Stimulated activated CD8-positive, alpha-beta memory T cell treated with anti-CD3 and anti-CD28 coated beads, Interleukin-4, amount 100 ng/mL, for 48 hours (primary cell): Measurements from ENCODE around the gene FTO.

Source experiments
- DNase-seq: peaks from one replicate; pipeline ENCODE4 v3.0.0-alpha.2; 2020

The FTO gene

DNA sequence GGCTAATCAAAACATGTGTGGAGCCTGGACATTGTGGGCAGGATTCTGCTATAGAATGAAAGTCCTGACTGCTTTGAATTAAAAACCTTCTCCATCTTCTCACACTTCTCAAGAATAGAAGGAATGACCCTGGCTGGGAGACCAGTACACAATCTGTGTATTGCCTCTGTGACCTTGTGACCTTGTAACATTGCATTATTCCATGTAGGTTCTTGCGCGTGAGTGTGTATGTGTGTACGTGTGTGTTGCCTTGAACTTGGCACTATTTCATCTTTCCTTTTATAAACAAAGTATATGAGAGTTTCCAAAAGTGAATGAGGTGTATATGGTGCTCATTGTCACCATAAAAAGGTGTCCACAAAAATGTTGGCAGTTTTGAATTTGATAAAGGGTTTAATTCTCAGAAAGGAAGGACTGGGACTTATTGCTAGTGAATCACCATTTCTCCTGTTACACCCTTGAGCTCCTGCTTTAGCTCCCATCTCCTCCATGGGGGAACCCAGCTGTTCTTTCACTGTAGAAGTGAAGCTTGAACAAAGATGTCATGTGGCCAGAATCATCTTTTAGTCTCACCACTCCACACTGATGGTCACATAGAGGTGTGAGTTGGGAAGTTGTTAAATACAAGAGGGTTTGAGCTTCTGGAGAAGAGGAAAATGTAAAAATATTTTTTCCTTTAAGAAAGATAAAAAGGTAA is 244.9 kb downstream of the FTO start:
- DNase-seq: no peak

DNA sequence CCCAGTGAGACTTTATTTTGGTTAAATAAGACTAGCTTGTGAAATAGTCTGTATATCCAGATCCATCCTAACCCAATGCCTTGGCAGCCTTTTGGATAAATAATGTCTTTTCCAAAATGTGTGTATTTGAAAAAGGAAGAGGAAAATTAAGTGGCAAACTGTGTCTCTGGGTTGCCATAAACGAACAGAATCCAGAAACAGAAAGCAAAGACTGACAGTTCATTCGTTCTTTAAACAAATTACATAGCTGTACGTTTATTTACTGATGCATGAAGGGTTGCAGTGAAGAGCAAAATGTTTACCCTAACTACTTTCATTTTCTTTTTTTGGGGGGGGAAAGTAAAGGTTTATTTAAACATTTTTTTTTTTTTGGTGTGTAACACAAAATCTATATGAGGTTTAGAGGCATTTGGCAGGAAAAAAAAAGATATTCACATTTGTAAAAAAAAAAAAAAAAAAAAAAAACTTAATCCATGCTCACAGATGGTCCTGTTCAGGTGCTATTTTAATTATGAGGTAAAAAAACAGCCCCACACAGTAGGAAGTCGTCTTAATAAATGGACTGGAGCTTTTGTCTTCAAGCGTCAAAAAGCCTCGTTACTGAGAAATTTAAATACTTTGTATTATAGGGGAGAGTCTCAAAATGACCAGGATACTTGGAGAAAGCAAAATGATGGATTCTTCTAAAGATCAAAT is 245.9 kb downstream of the FTO start:
- no peak for DNase-seq

DNA sequence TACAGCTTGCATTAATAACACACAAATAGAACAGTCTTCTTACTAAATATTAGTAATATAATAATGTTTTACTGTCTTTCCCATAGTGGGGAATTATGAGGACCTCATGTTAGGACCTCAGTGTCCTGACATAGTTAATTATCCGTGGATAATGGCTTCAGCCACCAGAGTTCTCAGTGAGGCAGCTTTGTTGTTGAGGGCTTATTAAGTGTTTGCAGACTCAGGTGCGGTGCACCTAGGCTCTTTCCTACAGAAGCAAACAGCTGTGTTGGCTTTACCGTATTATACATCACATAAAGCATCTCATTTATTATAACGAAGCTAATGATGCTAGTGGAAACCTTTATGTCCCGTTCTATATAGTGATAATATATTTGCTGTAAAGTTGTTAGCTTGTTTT is 246.7 kb downstream of the FTO start:
- no peak for DNase-seq

DNA sequence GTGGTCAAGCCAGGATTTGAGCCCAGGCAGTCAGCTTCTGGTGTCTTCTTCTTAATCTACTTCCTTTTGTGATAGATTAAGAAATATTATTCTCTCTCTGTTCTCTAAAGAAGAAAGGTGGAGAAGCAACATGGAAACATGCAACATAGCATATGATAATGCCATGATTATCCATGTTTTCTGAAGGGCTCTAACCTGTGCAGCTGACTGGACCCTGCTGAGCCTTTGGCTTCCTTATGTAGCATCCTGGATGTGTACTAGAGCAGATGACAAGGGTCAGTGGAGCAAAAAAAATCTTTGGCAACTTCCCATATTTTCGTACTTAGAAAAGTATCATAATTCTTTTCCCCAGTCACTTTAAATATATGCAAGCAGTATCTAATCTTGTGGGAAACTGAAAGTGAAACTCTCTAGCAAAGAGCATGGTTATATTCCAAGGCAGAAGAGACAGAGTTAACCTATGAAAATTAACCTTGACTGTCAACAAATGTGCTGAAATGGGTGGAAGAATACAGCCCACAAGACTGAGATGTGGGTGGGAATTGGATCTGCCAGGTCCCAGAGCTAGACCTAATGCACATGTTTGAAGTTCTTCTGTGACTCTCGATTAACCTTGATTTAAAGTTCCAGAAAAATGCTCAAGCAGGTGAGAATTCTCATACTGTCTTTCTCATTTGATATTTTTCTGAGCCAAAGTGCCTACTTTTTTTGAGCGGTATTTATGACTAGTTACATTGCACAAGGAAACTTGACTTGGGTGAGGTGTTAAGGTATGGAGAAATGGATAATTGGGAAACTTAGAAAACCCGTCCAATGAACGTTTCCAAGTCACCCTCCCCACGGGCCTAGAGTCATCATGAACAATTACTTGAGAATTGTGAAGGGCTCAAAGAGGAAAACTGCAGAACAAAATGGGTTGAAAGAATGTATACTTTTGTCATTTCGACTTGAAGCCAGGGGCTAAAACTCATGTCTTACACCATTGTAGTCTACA is 248.6 kb downstream of the FTO start:
- no peak for DNase-seq

DNA sequence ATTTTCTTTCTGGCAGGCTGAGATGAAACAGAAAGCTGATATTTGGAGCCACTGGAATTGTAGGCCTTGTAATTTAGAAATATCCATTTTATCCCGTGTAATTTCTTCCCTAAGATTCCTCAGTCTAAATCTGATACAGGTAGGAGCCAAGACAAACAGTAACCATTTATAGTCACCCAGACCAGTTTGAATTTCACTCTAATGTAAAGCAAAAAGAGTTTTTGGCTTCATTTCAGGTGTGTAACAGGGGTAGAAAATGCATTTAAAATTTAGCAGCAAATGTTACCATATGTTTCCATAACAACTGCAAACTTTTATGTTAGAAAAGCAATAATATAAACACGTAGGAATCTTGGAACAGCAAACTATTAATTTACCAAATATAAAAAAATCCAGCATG is 249.4 kb downstream of the FTO start:
- DNase-seq: no peak

DNA sequence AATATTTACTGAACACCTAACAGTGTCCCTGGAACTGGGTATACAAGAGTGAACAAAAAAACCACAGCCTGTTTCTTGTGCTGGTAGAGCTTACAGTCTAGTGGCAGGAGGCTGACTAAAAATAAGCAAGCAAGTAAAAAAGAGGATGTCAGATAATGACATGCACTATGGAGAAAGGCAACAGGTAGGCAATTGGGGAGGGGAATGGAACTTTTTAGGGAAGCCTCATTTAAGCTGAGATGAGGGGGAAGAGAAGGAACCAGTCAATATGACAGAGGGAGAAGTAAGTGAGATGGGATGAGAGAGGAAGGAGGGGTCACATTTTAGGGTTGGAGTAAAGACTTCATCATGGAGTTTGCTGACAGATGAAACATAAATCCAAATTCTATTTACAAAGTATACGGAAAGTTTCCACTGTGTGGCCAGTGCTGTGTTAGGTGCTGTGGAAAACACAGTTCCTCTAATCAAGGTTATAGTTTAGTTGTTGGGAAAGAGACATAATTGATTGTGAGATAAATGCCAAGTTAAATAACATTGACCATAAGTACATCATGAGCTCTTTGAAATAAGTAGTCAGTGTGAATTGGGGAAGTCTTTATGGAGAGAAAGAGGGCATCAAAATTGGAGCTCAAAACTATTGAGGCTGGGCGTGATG is 251.4 kb downstream of the FTO start:
- no peak for DNase-seq

DNA sequence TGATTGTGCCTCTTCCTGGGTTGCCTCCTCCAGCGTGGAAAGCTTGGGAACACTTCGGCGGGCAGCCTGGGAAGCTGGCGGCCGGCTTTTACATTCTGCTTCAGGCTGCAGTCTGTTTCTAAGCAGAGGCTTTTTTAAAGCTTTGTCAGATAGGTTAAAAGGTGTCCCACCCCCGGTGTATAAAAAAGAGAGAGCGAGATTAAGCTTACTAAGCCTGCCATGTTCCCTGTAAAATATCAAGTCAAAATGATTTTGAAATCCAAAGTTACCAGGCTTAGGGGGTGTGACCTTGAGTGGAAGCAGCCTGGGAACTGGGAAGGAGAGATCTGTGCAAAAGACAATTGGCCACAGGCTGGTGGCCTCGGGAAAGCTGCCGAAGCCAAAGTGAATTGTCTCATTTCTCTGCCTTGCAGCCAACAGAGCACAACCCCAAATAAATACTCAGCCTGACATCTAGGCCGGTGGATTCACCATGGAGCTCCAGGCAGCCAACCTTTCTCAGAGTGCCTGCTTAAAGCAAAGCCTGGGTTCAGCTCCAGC is 254.5 kb downstream of the FTO start:
- DNase-seq: no peak

DNA sequence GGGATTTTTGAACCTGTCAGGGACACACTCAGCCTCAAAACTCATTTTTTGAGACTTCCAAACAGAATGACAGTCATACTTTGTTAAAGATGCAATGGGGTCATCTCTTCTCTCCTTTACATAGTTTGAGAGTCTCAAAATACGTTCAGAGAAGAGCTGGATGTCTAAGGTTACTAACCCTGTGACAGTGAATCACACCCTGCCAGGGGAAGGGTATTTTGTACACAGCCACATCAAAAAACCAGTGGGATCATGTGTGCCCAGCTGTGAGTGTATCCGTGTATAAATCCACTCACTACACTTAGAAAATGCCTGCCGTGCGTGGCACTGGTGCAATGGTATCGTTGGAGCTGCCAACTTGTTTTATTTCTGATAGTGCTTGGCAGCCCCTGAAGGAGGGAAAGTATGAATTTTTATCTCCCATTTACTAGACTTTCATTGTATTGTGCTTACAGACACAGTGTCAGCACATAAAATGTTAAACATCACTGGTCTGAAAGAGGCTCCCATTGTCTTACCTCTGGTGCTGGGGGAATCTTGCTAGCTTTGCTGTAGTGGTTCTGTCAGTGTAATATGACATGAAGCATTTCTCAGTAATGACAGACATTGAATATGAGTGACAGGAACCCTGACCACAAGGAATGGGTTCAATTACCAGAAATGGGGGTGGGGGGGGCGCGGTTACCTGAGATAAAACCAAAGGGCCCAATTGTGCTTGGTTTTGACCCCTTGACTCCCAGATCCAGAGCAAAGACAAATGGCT is 256.3 kb downstream of the FTO start:
- DNase-seq: no peak

DNA sequence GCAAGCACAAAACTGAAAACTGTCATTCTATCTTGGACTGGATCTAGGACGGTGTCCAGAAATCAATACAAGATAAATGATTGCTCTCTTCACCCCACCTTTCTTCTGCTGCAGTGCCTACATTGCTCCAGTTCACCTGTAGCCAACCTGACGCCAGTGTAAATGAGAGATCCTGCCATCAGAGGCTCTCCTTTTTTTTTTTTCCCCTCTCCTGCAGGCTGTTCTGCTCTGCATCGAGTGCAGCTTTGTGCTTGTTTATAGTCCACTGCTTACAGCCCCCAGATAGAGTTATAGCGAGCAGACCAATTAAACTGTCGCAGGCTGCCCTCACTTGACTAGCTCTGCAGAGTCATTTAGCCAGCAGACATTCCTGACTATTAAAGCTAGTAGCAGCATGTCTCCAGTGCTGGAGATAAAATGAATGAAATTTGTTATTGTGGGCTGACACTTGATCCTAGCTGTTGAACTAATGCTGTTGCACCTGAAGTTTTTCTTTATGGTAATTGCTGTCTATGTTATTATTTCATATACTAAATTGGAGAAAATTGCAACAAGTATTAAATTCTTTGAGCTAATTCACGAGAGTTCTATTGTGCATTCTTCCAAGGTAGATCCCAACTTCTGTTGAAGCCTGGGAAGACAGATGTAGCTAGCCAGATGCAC is 257.1 kb downstream of the FTO start:
- no peak for DNase-seq

DNA sequence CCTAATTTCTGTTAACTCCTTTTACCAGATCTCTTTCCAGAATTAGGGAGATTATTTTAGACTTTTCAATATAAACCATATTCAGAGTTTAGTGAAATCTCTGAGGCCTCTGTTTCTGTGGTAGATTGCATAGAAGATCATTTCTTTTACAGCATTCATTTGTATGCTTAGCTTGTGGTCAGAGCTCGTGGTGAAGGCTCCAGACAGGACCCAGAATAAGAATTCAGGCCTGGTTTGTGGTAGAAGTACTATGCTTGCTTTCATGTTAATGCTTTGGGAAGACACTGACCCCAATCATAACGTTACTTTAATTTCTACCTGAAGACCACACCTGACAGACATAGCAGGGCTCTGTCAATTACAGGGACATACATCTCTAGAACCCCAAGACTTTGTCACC is 258.1 kb downstream of the FTO start:
- DNase-seq: no peak

DNA sequence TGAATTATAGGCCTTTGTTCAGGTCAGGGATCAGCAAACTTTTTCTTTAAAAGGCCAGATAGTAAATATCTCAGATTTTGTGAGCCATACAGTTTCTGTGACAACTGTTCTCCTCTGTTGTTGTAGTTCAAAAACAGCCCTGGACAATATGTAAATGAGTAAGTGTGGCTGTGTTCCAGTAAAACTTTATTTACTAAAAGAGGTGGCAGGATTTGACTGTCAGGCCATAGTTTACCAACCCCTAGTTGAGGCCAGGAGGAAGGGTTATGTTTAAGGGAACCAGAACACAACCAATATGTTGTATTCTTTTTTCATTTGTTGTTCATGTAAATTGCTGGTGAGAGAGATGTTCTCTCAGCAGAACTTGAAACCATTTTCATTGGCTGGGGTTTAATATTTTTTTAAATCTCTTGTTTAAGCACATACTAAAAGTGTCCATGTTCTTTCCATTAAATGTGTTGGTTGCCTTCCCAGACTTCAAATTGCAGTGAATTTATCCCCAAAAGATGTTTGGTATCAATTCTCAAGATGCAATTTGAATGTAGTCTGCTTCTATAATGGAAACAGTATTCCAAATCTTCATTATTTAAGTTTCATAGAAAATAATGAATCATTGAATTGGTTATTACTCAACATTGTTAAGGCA is 260.3 kb downstream of the FTO start:
- DNase-seq: no peak

DNA sequence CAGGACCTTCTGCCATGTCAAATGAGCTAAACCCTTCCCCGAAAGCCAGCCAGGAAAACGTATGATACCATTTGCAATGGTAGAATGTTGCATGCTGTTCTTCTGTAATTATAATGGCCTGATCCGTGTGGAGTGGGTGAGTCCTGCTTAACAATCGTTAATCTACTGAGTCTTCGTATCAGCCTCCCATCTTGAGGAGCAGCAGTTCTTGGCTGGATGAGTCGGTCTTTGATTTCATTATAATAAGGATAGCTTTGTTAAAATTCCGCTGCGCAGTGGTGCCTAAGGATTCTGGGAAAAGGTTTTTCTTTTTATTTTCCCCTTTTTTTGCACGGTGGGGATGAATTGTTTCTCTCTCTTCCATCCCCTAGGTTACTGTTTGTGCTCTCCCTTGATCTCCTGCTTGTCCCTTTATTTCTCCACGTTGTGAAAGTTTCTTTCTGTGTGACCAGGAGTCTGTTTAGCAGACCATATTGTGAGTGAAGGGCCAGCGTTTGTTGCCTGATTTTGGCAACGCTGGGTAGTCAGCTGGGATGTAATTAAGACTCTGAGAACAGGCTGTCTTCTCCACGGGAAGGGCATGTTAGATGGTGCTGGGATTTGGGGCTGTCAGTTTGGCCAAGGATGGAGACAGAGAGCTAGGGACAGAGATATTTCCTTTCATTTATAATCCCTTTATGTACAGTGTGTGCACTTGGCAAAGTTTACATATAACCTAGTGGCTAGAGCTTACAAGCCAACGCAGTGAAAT is 263.0 kb downstream of the FTO start:
- no peak for DNase-seq

DNA sequence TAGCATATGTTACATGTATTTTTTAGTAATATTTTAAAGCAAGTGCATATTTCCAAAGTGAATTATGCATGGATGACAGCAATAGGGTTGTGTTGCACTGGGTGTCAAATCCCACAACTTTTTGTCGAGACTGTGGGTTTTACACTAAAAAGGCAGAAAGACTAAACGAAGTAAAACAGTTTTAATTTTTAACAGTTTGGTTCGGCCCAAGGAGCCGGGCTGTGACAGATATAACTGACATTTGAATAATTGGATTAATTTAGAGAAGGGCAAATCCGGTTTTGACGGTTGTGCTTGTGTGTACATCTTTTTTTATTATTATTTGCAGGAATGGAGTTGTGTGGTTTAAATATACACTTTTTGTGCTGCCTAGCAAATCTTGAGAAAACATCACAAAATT is 263.6 kb downstream of the FTO start:
- DNase-seq: no peak

DNA sequence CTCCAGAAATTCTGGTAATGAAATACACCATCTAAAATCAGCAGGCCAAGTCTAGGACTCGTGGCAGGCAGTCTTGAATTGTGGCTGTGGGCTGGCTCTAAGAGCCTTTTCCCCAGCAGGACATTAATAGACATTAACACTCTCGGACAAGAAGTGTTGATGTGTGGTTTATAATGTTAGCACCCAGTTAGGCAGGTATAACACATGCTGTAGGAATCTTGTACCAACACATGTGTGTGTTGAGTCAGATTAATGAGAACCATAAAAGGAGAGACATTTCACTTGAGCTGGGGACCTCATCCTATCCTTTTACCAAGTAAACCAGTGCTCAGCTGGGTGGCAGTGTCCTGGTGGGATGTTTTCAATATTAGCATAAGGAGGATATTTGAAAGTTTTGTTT is 264.5 kb downstream of the FTO start:
- DNase-seq: no peak

DNA sequence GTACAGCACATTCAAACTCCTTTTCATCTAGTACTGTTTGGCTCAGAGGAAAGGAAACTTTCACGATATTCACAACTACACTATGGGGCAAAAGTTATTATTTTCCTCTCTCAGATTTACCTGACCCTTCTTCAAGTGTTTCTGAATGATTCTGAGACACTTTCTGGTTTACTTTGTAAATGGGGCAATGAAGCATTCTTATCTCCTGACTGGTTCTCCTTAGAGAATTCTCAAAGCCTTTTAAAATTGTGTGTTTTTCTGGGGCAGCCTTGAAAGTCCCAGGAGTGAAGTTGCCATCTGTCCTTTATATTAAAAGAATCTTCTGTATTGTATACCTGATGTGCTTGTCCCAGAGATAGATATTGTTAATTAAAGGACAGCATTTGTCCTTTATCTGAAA is 264.9 kb downstream of the FTO start:
- no peak for DNase-seq

DNA sequence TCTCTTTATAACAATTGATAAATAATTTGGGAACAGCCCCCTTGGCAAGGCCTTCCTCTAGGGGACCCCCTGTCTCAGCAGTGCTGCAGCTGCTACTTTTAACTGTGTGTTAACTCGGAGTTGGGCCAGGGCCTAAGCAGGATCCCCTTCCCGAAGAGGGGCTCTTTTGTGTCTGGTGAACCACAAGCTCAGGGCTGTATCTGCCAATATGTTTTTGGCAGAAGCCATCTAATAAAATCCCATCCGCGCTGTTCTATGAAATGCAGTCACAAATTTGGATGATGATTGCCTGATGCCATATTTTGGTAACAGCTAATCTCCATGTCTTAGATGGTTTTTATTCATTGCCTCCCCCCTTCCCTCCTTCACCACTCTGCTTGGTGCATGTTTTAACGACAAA is 267.7 kb downstream of the FTO start:
- no peak for DNase-seq

DNA sequence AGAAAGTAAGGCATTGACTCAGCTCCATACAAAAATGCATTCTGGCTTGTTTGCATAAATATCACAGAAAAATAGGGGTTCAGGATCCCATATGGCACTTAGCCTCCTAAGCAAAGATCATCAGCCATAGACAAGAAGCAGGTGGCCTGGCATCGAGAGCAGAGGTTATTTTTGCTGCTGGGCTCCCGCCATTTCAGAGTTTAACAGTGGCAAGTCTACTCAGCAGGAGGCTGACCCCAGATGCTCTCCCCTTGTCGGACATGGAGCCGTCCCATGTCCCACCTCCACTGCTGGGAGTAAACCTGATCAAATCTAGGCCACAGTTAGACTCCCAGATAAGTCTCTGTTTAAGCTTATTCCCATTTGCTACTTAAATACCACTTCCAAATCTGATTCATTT is 269.1 kb downstream of the FTO start:
- DNase-seq: no peak

DNA sequence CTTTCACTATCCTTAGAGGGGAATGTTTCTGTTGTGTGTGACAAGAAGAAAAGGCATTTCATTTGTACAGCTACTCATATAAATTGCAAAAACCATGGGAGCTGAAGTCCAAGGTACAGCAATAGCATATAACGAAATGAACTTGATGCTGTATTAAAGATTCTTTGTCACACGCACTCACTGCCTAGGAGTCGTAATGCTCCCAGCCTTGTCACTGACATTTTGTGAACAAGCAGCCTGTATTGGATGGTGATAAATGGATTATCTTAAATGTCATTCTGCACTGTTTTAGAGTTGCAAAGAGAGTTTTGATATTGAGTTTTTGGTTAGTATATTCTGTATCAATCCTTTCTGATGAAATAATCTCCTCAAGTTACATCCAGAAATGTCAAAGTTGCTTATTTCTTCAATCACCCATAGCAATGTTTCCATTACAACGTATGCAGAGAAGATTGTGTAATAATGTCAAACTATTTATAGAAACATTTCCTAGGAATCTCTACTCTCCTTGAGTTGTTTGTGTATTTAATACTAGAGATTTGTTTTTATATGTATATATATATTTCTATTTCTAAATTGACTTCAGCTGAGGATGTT is 270.6 kb downstream of the FTO start:
- DNase-seq: no peak

DNA sequence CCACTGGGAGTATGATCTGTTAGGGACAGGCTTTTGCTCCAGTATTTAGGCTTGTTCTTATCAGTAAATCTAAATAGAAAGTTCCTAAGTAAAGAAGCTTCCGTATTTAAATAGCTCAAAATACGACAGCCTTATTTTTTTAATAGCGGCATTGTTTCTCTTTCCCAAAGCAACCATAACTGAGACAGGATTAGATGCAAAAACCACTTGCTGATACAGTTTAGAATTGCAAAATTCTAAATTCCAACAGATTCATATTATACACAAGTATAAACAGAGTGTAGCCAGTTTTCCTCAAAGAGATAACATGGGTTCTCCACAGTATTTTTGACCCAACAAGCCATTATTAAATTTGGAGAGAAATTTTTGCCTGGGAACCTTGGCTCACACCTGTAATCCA is 276.7 kb downstream of the FTO start:
- DNase-seq: no peak

DNA sequence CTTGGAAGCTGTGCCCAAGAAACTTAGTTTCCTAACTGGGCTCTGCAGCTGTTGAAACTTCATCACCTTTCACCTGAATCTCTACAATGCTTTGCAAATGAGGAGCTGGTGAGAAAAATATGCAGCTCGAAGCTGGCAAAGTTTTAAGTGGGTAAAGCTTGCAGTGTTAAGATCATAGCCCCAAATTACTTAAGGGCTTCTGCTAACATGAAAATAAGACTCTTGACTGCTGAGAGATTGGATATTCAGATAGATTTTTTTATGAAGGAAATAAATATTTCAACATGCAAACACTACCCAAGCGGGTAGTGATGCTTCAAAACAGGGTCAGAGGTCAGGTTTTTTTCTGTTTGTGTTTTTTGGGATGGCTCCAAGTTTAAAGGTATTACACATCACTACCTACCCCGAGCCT is 278.7 kb downstream of the FTO start:
- DNase-seq: no peak
